GM04504 (cell line): ENCODE measurements around the gene SMIM33.
A peak's percentile ranks its signal among the peaks of the same experiment; 100 is the strongest.
"Not testable (repeated sequence)": the region's sequence is repeated elsewhere in the genome, so short reads cannot be mapped to it uniquely, and the experiment has no call there.

Experiments
- DNase-seq: peaks from one replicate; pipeline ENCODE4 v3.0.0-alpha.2; 2012; ENCODE audit warnings: low read depth

SMIM33 gene

DNA sequence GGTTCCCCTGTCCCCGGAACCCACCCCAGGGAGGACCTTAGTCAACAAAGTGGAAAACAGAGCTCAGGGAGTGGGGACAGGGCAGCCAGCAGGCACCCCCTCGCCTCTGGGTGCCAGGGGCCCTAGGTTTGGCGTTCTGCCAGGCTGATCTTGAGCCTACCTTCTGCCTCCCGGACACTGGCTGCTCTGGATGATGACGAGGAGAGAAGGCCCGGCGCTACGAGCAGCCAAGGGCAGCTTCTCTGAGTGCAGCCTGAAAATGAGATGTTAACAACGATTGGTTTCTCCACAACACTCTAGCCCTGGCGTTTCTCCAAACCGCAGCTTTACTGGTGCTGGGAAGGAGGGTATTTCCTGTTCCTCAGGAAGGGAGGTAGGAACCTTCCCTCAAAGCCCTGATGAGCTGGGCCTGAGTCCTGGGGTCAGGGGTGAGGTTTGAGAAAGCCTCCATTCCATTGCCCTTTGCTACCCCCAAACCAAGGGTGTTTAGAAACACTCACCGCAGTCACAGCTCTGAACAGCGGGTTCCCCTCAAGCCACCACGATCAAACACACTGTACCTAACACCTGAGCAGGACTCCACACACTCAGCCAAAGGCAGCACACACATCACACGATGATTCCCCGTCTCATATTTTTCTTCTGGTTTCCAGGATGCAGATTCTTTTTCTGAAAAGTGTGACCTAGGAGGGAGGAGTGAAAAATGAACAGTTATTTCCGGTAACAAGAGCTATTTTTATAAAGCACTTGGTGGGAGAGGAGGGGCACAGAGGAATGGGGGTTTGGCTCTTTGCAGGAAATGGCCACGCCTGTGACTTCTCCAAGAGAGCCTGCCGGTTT lies 11.5 kb downstream of the SMIM33 start, which contains the start of gene STING1:
STING1 (minus strand) TSS at position 709 of the 840 bp plus-strand sequence. CDS start 1,054 bp downstream, outside the sequence.
- DNase-seq: peak; percentile 96

DNA sequence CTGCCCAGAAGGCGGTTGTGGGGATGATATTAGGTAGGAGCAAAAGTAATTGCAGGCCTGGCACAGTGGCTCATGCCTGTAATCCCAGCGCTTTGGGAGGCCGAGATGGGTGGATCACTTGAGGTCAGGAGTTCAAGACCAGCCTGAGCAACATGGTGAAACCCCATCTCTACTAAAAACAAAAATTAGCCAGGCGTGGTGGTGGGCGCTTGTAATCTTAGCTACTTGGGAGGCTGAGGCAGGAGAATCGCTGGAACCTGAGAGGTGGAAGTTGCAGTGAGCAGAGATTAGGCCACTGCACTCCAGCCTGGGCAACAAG lies 12.0 kb downstream of the SMIM33 start:
- DNase-seq: not testable (repeated sequence)

DNA sequence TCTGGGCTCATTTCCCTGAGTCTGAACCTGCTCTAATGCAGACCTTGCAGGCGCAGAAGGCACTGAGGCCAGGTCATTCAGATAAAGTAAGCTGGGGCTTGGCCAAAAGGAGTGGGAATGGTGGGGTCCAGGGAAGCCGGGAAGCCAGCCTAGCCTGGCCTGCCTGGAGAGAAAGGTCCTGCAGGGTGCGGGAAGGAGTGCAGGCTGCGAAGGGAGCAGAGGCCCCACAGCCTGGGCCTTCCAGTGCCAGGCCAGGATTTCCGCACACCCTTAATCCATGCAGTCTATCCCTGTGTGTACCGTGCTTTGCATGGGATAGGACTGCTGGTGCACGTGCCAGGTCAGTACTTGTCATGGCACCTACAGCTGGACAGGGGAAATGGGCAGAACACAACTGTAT lies 15.4 kb downstream of the SMIM33 start:
- no peak for DNase-seq

DNA sequence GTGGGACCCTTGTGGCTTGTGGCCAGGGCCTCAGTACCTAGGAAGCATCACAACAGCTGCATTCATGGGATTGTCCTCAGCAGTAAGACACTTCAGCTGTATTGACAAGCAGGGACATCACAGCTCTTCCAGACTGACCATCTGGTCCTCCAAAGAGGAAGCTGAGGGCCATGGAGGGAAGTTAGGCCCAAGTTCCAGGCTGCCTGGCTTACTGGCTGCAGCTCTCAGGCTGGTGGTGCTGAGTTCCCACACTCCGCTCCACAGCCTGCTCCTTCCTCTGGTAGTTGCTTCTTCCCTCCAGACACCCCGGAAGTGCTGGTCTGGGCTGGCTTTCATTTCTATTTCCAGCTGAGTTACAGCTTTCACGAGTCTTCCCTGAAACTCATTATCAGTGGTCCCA lies 17.5 kb downstream of the SMIM33 start:
- DNase-seq: no peak

DNA sequence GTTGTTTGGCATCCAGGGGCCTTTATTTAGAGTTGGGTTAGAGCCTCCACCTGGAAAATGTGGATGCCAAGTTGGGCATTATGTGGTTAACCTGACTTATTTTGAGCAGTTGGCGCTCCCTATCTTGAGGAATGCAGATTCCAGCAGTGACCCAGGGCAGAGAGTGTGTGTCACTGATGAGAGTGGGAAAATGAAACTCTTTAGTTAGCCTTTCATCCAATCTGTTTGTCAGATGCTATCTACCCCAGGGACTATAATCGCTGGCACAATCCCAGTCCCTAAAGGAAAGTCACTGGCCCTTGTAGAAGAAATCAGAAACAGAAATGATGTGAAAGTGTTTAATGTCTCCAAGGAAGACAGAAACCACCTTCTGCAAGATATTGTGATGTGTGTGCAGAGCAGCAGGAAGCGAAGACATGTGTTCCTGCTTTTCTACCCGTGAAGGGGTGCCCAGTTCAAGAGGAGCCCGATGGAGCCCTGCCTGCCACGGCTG lies 21.9 kb downstream of the SMIM33 start:
- DNase-seq: no peak

DNA sequence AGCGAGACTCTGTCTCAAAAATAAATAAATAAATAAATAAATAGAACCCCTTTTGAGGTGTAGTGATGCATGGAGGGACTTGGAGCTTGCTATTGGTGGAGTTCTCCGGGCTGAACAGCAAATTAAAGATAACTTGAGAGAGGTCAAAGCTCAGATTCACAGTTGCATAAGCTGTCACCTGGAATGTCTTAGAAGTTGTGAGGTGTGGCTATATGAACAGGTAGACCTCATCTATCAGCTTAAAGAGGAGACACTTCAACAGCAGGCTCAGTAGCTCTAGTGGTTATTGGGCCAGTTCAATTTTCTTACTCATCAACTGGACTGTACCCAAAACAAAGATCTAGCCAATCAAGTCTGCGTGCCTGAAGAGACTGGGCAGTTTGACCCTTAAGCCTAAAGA lies 23.5 kb downstream of the SMIM33 start:
- DNase-seq: no peak

DNA sequence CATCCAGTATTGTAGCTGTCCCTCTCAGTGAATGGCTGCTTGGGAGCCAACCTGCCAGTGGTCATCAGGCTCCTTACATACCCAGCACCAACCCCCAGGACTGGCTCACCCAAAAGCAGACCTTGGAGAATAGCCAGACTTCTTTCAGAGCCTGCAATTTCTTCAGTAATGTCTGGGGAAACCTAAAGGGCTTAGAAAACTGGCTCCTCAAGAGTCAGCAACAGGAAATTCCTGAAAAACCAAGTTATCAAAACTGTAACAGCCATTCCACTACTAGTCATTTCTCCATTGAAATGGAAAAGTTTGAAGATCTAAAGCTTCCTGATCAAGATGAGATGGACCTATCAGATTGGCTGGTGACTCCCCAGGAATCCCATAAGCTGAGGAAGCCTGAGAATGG lies 24.0 kb downstream of the SMIM33 start:
- no peak for DNase-seq

DNA sequence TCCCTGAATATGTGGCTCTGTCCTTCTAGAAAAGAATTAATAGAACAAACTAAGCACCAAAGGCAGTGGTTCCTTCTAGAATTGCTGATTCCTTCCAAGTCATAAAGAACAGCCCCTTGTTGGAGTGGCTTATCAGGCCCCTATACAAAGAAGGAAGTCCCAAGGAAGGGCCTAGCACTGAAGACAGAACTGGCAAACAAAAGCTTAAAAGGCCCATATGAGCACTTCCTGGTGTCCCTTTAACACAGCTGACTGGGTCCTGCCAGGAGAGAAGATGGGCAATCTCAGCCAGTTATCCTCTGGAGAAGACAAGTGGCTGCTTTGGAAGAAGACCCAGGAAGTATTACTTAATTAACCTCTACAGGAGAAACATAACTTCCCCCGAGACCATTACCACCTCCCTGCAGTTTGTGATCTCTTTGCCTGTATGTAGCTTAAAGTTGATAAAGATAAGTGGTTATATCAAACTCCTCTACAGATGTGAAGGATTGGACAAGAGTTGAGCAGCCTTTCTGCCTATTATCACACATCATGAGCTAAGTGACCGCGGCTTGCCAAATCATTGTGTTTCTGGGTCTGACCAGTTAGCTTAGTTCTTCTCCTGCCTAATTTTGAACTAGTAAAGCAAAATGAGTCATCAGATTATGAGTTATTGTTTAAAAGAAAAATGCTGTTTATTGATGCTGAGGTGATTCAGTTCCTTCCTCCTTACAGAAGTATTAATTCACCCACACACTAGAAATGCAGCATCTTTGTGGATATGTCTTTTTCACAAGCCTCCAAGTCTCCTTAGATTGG lies 25.0 kb downstream of the SMIM33 start:
- no peak for DNase-seq

DNA sequence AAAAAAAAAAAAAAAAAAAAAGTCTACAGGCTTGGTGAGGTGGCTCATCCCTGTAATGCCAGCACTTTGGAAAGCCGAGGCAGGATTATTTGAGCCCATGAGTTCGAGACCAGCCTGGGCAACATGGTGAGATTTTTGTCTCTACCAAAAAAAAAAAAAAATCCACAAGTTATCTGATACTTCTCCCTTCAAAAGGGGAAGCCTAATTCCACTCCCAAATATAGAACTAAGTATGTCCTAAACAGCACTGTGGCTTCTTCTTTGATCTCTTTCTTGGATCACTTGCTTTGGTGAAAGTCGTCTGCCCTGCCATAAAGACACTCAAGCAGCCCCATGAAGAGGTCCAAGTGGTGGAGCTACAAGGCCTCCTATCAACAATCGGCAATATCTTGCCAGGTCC lies 30.6 kb downstream of the SMIM33 start:
- DNase-seq: no peak

DNA sequence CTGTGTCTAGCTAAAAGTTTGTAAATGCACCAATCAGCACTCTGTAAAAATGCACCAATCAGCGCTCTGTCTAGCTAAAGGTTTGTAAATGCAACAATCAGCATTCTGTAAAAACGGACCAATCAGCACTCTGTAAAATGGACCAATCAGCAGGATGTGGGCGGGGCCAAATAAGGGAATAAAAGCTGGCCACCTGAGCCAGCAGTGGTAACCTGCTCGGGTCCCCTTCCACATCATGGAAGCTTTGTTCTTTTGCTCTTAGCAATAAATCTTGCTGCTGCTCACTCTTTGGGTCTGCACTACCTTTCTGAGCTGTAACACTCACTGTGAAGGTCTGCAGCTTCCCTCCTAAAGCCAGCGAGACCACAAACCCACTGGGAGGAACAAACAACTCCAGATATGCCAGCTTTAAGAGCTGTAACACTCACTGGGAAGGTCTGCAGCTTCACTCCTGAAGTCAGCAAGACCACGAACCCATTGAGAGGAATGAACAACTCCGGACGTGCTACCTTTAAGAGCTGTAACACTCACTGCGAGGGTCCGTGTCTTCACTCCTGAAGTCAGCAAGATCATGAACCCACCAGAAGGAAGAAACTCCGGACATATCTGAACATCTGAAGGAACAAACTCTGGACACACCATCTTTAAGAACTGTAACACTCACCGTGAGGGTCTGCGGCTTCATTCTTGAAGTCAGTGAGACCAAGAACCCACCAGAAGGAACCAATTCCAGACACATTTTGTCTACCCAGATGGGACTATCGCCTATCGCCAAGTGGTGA lies 32.4 kb downstream of the SMIM33 start:
- DNase-seq: not testable (repeated sequence)

DNA sequence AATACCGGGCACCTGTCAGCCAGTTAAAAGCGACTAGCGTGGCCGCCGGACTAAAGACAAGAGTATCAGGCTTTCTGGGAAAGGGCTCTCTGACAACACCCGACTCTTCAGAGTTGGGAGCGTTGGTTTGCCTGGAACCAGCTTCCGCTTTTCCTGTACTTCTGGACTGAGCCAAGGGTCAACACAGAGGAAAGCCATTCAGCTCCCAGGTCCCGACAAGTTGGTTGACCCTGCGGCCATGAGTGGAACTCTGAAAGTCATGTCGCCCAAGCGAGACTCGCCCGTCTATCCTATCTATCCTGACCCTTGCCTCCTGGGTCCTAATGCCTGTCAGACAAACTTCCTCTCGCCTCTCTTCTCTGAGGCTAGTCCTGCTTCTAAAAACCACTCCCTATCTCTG lies 33.1 kb downstream of the SMIM33 start:
- DNase-seq: not testable (repeated sequence)

DNA sequence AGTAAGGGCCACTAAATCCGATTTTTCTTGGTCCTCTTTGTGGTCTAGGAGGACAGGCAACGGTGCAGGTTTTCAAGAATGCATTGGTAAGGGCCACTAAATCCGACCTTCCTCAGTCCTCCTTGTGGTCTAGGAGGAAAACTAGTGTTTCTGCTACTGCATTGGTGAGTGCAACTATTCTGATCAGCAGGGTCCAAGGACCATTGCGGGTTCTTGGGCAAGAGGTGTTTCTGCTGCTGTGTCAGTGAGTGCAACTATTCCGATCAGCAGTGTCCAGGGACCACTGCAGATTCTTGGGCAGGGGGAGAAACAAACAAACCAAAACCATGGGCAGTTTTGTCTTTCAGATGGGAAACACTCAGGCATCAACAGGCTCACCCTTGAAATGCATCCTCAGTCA lies 33.9 kb downstream of the SMIM33 start:
- DNase-seq: not testable (repeated sequence)

DNA sequence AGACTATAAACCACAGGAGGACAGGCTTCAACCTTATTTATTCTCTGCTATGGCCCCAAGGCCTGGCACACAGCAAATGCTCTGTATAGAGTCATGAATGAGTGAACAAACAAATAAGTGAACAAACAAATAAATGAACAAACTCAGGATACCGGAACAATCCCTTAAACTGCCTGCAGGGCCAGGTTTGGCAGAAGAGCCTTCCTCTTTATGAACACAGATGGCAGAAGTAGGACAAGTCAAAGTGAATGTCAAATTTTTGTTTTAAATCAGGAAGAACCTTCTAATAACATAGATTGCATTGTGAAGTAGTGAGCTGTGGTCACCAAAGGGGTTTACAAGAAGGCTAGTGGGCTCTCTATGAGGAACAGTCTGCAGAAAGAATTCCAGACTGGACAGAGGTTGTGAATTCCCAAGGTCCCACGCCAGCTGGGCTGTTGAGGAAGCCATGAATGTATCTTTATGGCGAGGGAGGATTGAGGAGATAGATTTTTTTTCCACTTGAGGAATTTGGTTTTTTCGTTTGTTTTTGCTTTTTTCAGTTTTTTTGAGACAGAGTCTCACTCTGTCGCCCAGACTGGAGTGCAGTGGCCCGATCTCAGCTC lies 42.1 kb downstream of the SMIM33 start:
- DNase-seq: no peak

DNA sequence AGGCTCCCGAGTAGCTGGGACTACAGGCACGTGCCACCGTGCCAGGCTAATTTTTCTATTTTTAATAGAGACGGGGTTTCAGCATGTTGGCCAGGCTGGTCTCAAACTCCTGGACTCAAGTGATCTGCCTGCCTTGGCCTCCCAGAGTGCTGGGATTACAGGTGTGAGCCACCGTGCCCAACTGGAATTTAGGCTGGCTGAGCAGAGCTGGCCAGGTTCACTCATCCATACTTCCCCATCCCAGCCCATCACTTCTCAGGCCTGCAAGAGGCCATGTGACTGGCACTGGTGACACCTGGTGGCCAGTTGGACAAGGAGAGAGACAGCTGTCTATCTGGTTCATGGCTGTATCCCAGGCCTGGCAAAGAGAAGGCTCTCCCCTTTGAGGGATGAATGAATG lies 42.6 kb downstream of the SMIM33 start:
- peak; percentile 64 for DNase-seq

DNA sequence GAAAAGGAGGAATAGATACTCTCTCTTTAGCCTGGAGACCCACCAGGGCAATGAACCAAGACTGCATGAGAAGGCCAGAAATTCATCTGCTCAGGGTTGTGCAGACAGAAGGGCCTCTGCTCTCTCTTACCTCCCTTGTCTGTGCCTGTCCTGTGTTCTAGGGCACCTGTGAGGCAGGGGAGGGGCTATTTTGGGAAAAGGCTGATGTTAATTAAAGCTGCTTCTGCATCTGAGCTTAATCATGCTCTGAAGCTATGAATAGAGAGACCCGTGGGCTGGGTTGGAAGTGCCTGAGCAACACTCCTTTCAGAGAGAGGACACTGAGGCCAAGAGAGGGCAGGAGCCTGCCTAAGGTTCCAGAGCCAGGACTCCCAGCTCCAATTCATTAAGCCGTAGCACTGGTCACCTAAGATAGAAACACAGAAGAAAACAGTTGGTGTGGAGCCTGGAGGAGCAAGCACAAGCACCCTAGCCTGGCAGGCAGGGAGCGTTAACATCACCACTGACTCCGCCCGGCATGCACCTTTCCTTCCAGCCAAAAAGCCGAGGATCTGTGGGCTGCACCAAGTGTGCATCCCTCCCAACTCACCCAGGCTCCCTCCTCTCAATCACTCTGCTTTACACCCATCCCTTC lies 43.2 kb downstream of the SMIM33 start:
- no peak for DNase-seq

DNA sequence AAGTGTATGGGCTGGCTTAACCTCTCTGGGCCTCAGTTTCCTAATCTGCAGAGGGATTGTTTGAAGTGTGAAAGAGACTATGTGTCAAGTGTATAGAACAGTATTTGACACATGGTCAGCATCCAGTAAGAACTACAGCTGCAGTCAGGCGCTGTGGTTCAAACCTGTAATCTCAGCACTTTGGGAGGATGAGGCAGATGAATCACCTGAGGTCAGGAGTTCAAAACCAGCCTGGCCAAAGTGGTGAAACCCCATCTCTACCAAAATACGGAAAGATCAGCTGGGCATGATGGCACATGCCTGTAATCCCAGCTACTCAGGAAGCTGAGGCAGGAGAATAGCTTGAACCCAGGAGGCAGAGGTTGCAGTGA lies 43.7 kb downstream of the SMIM33 start:
- no peak for DNase-seq

DNA sequence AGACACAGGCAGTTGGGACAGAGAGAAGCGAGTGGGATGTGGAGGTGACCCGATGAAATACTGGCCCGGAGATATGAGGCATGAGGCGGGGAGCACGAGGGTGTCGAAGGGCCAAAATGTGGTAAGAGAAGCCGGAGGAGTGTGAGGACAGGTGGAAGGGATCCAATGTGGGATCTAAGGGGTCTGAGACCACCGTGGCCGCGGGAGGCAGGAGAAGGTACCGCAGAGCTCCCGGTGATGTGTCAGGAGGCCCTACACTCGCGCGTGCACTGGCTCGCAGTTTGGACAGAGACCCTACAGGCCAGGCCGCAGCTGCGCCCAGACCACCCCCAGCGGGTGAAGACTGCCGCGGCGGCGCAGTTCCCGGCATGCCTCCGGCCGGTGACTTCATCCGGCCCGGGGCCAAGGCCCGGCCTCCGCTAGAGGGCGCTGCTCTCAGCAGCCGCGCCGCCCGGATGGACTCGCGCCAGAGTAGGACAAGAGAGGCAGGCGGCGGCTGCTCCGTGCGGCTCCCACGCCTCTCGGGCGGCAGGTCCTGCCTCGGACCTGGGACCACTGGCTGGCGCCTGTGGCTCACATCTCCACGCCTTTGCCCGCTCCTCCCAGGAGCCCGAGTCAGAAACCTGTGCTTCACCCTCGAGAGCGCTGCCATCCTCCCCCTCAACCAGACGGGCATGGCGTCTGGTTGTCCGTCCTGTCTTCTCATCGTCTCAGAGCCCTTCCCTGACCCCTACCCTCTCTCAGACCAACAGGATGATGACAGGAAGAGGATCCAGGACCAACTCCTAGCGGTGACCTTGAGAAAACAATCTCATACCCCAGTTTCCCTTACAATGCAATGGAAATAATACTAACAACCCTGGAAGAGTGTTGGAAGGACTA lies 47.1 kb downstream of the SMIM33 start:
- DNase-seq: peak; percentile 75
